ENCODE results near the gene ZNF423. TPM values are rescaled to one million over a fixed set of nuclear protein-coding genes. Genes with fewer than 3 reads are reported as not detected.

The ZNF423 gene
- total RNA-seq, 3 donors from 2014 or later (not counting 1 experiment from before 2014, with no cell fraction given) = not detected

DNA sequence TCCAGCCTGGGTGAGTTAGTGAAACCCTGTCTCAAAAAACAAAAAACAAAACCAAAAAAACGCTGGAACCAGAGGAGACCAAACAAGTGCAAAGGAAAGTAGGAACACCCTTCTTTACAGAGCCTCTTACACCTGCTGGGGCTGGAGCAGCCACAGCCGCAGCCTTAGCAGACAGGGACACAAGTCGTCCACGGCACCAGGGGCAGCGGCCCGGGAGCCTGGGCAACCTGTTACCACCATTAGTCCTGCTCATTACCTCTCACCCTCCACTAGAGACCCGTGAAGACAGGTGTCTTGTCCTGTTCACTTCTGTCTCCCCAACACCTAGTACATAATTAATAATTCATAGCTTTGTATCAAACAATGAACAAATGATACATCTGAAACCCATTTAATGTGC is 398.7 kb downstream of the ZNF423 start:
- intact Hi-C loops (cut with micrococcal nuclease) = no loop called here
- H3K4me3 Mint-ChIP-seq = no peak overlapping the region

GRCh38 chr16:49456763-49457162 is 399.1 kb downstream of the ZNF423 start:
- Histone ChIP-seq H3K27ac (ENCODE audit: low read length) (no peak overlapping the region), H3K4me1 (ENCODE audit: control insufficient read depth, insufficient read depth, low read length) (no peaks in the 10 kb centered on the region), H3K4me3 (ENCODE audit: low read length) (no peak overlapping the region), H3K27me3 (ENCODE audit: control insufficient read depth, insufficient read depth, low read length) (no peaks in the 10 kb centered on the region), H3K36me3 (ENCODE audit: control insufficient read depth, insufficient read depth, low read length) (no peaks in the 10 kb centered on the region), H3K9me3 (ENCODE audit: control insufficient read depth, insufficient read depth, low read length) (no peaks in the 10 kb centered on the region)
- Mint-ChIP-seq H3K27ac (no peak overlapping the region), H3K4me3 (no peak overlapping the region), H3K27me3 (ENCODE audit: low read depth in 2 of 2) (peaks cover 5 to 22% of the 10 kb centered on the region in 2 donors), H3K9me3 (no peaks in the 10 kb centered on the region), H3K36me3 (no peaks in the 10 kb centered on the region), H3K4me1 (no peaks in the 10 kb centered on the region)
- no peak for ATAC-seq
- no peak for DNase-seq
- WGBS (ENCODE audit: insufficient coverage) = 78% methylated on average over 10 of the region's 10 CpGs
- TF ChIP-seq, protein P1, sequence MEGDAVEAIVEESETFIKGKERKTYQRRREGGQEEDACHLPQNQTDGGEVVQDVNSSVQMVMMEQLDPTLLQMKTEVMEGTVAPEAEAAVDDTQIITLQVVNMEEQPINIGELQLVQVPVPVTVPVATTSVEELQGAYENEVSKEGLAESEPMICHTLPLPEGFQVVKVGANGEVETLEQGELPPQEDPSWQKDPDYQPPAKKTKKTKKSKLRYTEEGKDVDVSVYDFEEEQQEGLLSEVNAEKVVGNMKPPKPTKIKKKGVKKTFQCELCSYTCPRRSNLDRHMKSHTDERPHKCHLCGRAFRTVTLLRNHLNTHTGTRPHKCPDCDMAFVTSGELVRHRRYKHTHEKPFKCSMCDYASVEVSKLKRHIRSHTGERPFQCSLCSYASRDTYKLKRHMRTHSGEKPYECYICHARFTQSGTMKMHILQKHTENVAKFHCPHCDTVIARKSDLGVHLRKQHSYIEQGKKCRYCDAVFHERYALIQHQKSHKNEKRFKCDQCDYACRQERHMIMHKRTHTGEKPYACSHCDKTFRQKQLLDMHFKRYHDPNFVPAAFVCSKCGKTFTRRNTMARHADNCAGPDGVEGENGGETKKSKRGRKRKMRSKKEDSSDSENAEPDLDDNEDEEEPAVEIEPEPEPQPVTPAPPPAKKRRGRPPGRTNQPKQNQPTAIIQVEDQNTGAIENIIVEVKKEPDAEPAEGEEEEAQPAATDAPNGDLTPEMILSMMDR (IDR thresholded peaks at IDR 0.05) = no peak
- intact Hi-C loops (cut with micrococcal nuclease) = no loop called here

More for the DNA sequence above, 398.7 kb downstream of the ZNF423 start:
- H3K27ac ChIP-seq (ENCODE audit: low read length) = no peak overlapping the region
- H3K4me1 ChIP-seq (ENCODE audit: control insufficient read depth, insufficient read depth, low read length) = no peaks in the 10 kb centered on the region
- Mint-ChIP-seq H3K4me1 (peaks cover 0 to 2% of the 10 kb centered on the region in 2 donors), H3K27me3 (ENCODE audit: low read depth in 2 of 2) (peaks cover 5 to 18% of the 10 kb centered on the region in 2 donors), H3K27ac (no peak overlapping the region), H3K9me3 (no peaks in the 10 kb centered on the region), H3K36me3 (no peaks in the 10 kb centered on the region)
- no peaks in the 10 kb centered on the region for H3K36me3 ChIP-seq (ENCODE audit: control insufficient read depth, insufficient read depth, low read length)
- no peak overlapping the region for H3K4me3 ChIP-seq (ENCODE audit: low read length)
- no peak for DNase-seq
- TF ChIP-seq, protein P1 (IDR thresholded peaks at IDR 0.05) = no peak
- H3K27me3 ChIP-seq (ENCODE audit: control insufficient read depth, insufficient read depth, low read length) = no peaks in the 10 kb centered on the region
- no peak for ATAC-seq
- no peaks in the 10 kb centered on the region for H3K9me3 ChIP-seq (ENCODE audit: control insufficient read depth, insufficient read depth, low read length)
- 86% methylated on average over 7 of the region's 7 CpGs for WGBS (ENCODE audit: insufficient coverage)

GRCh38 chr16:49455991-49456745 is 399.7 kb downstream of the ZNF423 start:
- peaks cover 9 to 28% of the 10 kb centered on the region in 2 donors for H3K27me3 Mint-ChIP-seq (ENCODE audit: low read depth in 2 of 2)
- ATAC-seq (no peak), DNase-seq (no peak)
- no peak overlapping the region for H3K4me3 Mint-ChIP-seq
- Histone ChIP-seq H3K9me3 (ENCODE audit: control insufficient read depth, insufficient read depth, low read length) (no peaks in the 10 kb centered on the region), H3K27me3 (ENCODE audit: control insufficient read depth, insufficient read depth, low read length) (no peaks in the 10 kb centered on the region), H3K4me1 (ENCODE audit: control insufficient read depth, insufficient read depth, low read length) (no peaks in the 10 kb centered on the region), H3K27ac (ENCODE audit: low read length) (no peak overlapping the region), H3K36me3 (ENCODE audit: control insufficient read depth, insufficient read depth, low read length) (no peaks in the 10 kb centered on the region), H3K4me3 (ENCODE audit: low read length) (no peak overlapping the region)
- WGBS (ENCODE audit: insufficient coverage) = 88% methylated on average over 8 of the region's 8 CpGs
- H3K36me3 Mint-ChIP-seq = no peaks in the 10 kb centered on the region
- no peak overlapping the region for H3K27ac Mint-ChIP-seq
- H3K4me1 Mint-ChIP-seq = no peaks in the 10 kb centered on the region
- TF ChIP-seq, protein P1 (IDR thresholded peaks at IDR 0.05) = no peak
- intact Hi-C loops (cut with micrococcal nuclease) = no loop called here
- H3K9me3 Mint-ChIP-seq = no peaks in the 10 kb centered on the region
